Left lung (tissue), 10 donors: Measurements from ENCODE around the gene CHRNA4. TPM values are rescaled to one million over a fixed set of nuclear protein-coding genes. Genes with fewer than 3 reads are reported as not detected.
A peak's percentile ranks its signal among the peaks of the same experiment; 100 is the strongest.

Source experiments
- ATAC-seq: fragments of 200-7000 bp; cut with Tn5 transposase; one replicate; pipeline ENCODE4 v1.9.1; 2020; ENCODE audit warnings: moderate library complexity
- DNase-seq, 4 donors: peaks; one replicate each; pipeline ENCODE4 v3.0.0-alpha.2; 2013 to 2020
- H3K27ac ChIP-seq, 2 donors: fragments of 200-600 bp; sonication (generic) in 1 of 2; one replicate each; pipeline versions ENCODE4 v1.5.0 to v1.8.0; 2020 to 2021
- H3K27me3 ChIP-seq, 2 donors: fragments of 200-600 bp; sonication (generic) in 1 of 2; one replicate each; pipeline versions ENCODE4 v1.5.0 to v1.8.0; 2020 to 2021
- H3K36me3 ChIP-seq, 2 donors: fragments of 200-600 bp; sonication (generic) in 1 of 2; one replicate each; pipeline versions ENCODE4 v1.5.0 to v1.8.0; 2020 to 2021
- H3K4me1 ChIP-seq, 2 donors: fragments of 200-600 bp; one replicate each; pipeline ENCODE4 v1.8.0; 2021
- H3K4me3 ChIP-seq, 2 donors: fragments of 200-600 bp; sonication (generic) in 1 of 2; one replicate each; pipeline versions ENCODE4 v1.5.0 to v1.8.0; 2020 to 2021; ENCODE audit warnings: mild to moderate bottlenecking in 1 of 2
- H3K9me3 ChIP-seq, 2 donors: fragments of 200-600 bp; sonication (generic) in 1 of 2; one replicate each; pipeline versions ENCODE4 v1.5.0 to v1.8.0; 2020 to 2021
- CTCF ChIP-seq, 2 donors: fragments of 200-600 bp; sonication (generic) in 1 of 2; IDR thresholded peaks; one replicate each; pipeline versions ENCODE4 v1.5.0 to v1.8.0; 2021; ENCODE audit warnings: antibody characterized with exemption in 2 of 2
- intact Hi-C, 2 donors: fragments of 100-400 bp; cut with DNase I; formaldehyde crosslinking; loops; one replicate each; pipeline versions ENCODE4 v1.11.2 to v1.14.2; 2022
- polyA plus RNA-seq, 6 donors: library from polyadenylated mRNA; unstranded; fragments of 120-200 nt; gene quantifications; one replicate each; pipeline ENCODE4 v1.2.1, GENCODE V29; 2013; ENCODE audit not compliant: insufficient read length in 6 of 6
- total RNA-seq, 2 donors: library from RNA; stranded (reverse); fragmentation: NEBNext Ultra II Directional; extraction: Animal tissue kit (Norgen Biotek cat#: 25700); gene quantifications; one replicate each; pipeline ENCODE4 v1.2.1, GENCODE V29; 2021
- donor health status: DM: no; HTN: yes; CAD: no.
- donor health status: DM: no; HTN: no; CAD: no.

CHRNA4 gene
- total and polyA plus RNA-seq, 8 donors: 0.16 to 1.3 (median 1.00) TPM; not detected in 2

- H3K36me3 ChIP-seq: no peaks in the 10 kb centered on the region
- no peak overlapping the region for H3K4me3 ChIP-seq
- no peak for TF ChIP-seq CTCF (IDR thresholded peaks at IDR 0.05)
- ATAC-seq (no peak), DNase-seq (peak in 1 of 4 donors; percentile 67)
- no peaks in the 10 kb centered on the region for H3K9me3 ChIP-seq
- H3K27ac ChIP-seq: no peak overlapping the region
- intact Hi-C loops: no loop called here
- H3K27me3 ChIP-seq: peaks cover 18 to 98% of the 10 kb centered on the region in 2 donors
- no peaks in the 10 kb centered on the region for H3K4me1 ChIP-seq
Observed at GRCh38 chr20:63363013-63363957, 2.1 kb upstream of the CHRNA4 start.

GRCh38 chr20:63362436-63363009 lies 1.4 kb upstream of the CHRNA4 start:
- no peak for TF ChIP-seq CTCF (IDR thresholded peaks at IDR 0.05)
- peak in 1 of 4 donors; percentile 47 for DNase-seq
- Histone ChIP-seq H3K27me3 (peaks cover 18 to 97% of the 10 kb centered on the region in 2 donors), H3K27ac (no peak overlapping the region), H3K9me3 (no peaks in the 10 kb centered on the region), H3K36me3 (no peaks in the 10 kb centered on the region), H3K4me3 (no peak overlapping the region), H3K4me1 (no peaks in the 10 kb centered on the region)
- ATAC-seq: no peak
- intact Hi-C loops: no loop called here

- Histone ChIP-seq H3K36me3 (no peaks in the 10 kb centered on the region), H3K27ac (no peak overlapping the region), H3K4me1 (no peaks in the 10 kb centered on the region), H3K9me3 (no peaks in the 10 kb centered on the region), H3K27me3 (peaks cover 18 to 93% of the 10 kb centered on the region in 2 donors), H3K4me3 (no peak overlapping the region)
- ATAC-seq (no peak), DNase-seq (peak in 1 of 4 donors; percentile 64)
- TF ChIP-seq CTCF (IDR thresholded peaks at IDR 0.05): no peak
- intact Hi-C loops: no loop called here
Observed at GRCh38 chr20:63361519-63362435, 628 bp upstream of the CHRNA4 start.

- no peak for TF ChIP-seq CTCF (IDR thresholded peaks at IDR 0.05)
- intact Hi-C loops: no loop called here
- DNase-seq (peak in 1 of 4 donors; percentile 65), ATAC-seq (no peak)
- Histone ChIP-seq H3K27ac (no peak overlapping the region), H3K27me3 (peaks cover 18 to 92% of the 10 kb centered on the region in 2 donors), H3K4me3 (no peak overlapping the region), H3K9me3 (no peaks in the 10 kb centered on the region), H3K4me1 (no peaks in the 10 kb centered on the region), H3K36me3 (no peaks in the 10 kb centered on the region)
Observed at GRCh38 chr20:63359937-63360849, 956 bp downstream of the CHRNA4 start.
